NCI-H460 (cell line): ENCODE data around the gene RTTN. TPM values are rescaled to one million over a fixed set of nuclear protein-coding genes. Genes with fewer than 3 reads are reported as not detected.

Experiments used
- total RNA-seq: library from RNA; depleted of rRNA; stranded (reverse); fragments of >200 nt; shearing (Covaris generic); gene quantifications from 2 replicates; pipeline ENCODE4 v1.2.3, GENCODE V29; 2014; rRNA removed

The RTTN gene
- total RNA-seq, 1 experiment from 2014 or later: 12.6 TPM

Other genes starting within 250 kb of the RTTN start
- 22.4 and 22.5 TPM in 2 replicates for gene SOCS6, start 83.4 kb upstream of the RTTN start, total RNA-seq